Measurements from ENCODE around the gene SH3BP5L. TPM values are rescaled to one million over a fixed set of nuclear protein-coding genes. Genes with fewer than 3 reads are reported as not detected.

SH3BP5L gene
- total and polyA plus RNA-seq, 2 of the 13 experiments (the other 11 are each of a cell fraction or from before 2014, with no cell fraction given) = 10.3 to 14.9 TPM

GRCh38 chr1:248857749-248858095 is 32.0 kb upstream of the SH3BP5L start:
- H3K36me3 ChIP-seq (replicated peaks in 1 of 2; ENCODE audit: control insufficient read depth in 1 of 2, insufficient read depth in 2 of 2, low read length in 2 of 2) = peaks cover 10 to 36% of the 10 kb centered on the region in 2 experiments
- H3K9ac ChIP-seq (ENCODE audit: insufficient read depth, low read depth, low read length) = peak overlapping the region; percentile 87
- peak overlapping the region; percentile 97 for H3K4me2 ChIP-seq (ENCODE audit: low read depth, low read length)
- no peak for FAIRE-seq
- CTCF ChIA-PET (ENCODE audit: low intra/inter-chr PET ratio, low total read pairs) = interaction anchor here (1.0 kb wide), 1 partner anchor 16 kb away, joined by 3 read pairs; no protein-coding TSS in a partner anchor
- DNase-seq (ENCODE audit: low spot score) = no peak
- H3K27me3 ChIP-seq (ENCODE audit: control insufficient read depth in 1 of 2, insufficient read depth in 2 of 2, low read length in 2 of 2) = no peaks in the 10 kb centered on the region; a peak in 1 of 5 replicates
- ATAC-seq = peak; percentile 6
- intact Hi-C loops (cut with micrococcal nuclease; ENCODE audit: unreplicated experiment) (loop anchor here (2.0 kb wide), 1 partner anchor 49 kb away; the partner anchor contains the start of gene PGBD2), in situ Hi-C loops (cut with HindIII; ENCODE audit: extremely low pct_ligation_motif_present, low pct_unique_long_range_greater_than_20kb) (no loop called here)
- H3K27ac ChIP-seq (ENCODE audit: extremely low read length, insufficient read depth, low read length) = peak overlapping the region; percentile 79
- peak overlapping the region; percentile 62 to 87 (median 83) for H3K4me3 ChIP-seq (replicated peaks in 1 of 3; ENCODE audit: insufficient read depth in 1 of 3, low read depth in 2 of 3, low read length in 3 of 3)
- H3K4me1 ChIP-seq (ENCODE audit: insufficient read depth, low read length) = peaks cover 42% of the 10 kb centered on the region
- peaks cover 18% of the 10 kb centered on the region for H3K79me2 ChIP-seq (ENCODE audit: insufficient read depth, low read length)
- WGBS (ENCODE audit: low lambda C conversion rate) = 20% methylated on average over 4 of the region's 4 CpGs
- no peaks in the 10 kb centered on the region for H4K20me1 ChIP-seq (ENCODE audit: insufficient read depth, low read length)
- no peak overlapping the region for H2AFZ ChIP-seq (ENCODE audit: low read length)
- POLR2A ChIA-PET = interaction anchor here (2.2 to 3.5 kb wide), 4 partner anchors 15 to 31 kb away, joined by 11 to 83 read pairs (median 44); partner anchors contain the start of genes SH3BP5L and ZNF672
- H3K9me3 ChIP-seq (ENCODE audit: low read length) = no peaks in the 10 kb centered on the region
- no TSS peak for BruUV-seq (replicated peaks)
- TF ChIP-seq ZNF225 (CRISPR knock-in tag; IDR thresholded peaks at IDR 0.05) = no peak
- TF ChIP-seq ESRRA (CRISPR knock-in tag; IDR thresholded peaks at IDR 0.05; ENCODE audit: low read depth) = no peak
- TF ChIP-seq ZFP36 (IDR thresholded peaks at IDR 0.05; ENCODE audit: borderline replicate concordance, low read depth, low read length, partially characterized antibody) = no peak
- TF ChIP-seq PITX1 (CRISPR knock-in tag; IDR thresholded peaks at IDR 0.05) = no peak
- TF ChIP-seq, protein P1, sequence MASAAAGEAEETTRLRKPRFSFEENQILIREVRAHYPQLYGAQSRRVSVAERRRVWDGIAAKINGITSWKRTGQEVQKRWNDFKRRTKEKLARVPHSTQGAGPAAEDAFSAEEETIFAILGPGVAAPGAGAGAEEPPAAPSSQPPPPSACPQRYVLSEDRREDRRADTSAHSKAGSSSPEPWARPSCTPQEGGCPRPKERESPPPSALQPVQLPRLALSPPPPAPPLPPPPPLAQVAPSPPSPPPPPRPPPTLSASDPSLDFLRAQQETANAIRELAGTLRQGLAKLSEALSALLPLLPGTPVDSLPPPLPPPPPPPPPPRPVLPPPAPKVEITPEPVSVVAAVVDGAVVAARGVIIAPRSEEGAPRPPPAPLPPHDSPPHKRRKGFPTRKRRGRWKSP (CRISPR knock-in tag; IDR thresholded peaks at IDR 0.05) = no peak
- no peak for TF ChIP-seq ZNF557 (CRISPR knock-in tag; IDR thresholded peaks at IDR 0.05)
- TF ChIP-seq NFE2L1 (CRISPR knock-in tag; IDR thresholded peaks at IDR 0.05; ENCODE audit: borderline replicate concordance) = no peak
- no peak for TF ChIP-seq PAX8 (CRISPR knock-in tag; IDR thresholded peaks at IDR 0.05; ENCODE audit: borderline replicate concordance)
- no peak for TF ChIP-seq HDAC2 (CRISPR knock-in tag; IDR thresholded peaks at IDR 0.05)
- TF ChIP-seq PAWR (CRISPR knock-in tag; IDR thresholded peaks at IDR 0.05; ENCODE audit: borderline replicate concordance) = no peak
- TF ChIP-seq ZHX2 (IDR thresholded peaks at IDR 0.05; ENCODE audit: low read depth) = no peak
- TF ChIP-seq ZHX2 (CRISPR knock-in tag; IDR thresholded peaks at IDR 0.05; ENCODE audit: borderline replicate concordance) = no peak
- no peak for TF ChIP-seq MEIS2 (CRISPR knock-in tag; IDR thresholded peaks at IDR 0.05)
- TF ChIP-seq ZNF10 (CRISPR knock-in tag; IDR thresholded peaks at IDR 0.05; ENCODE audit: borderline replicate concordance, low read depth) = 0 out of 2 replicates have a peak, but pooled peaks have one; percentile 19
- TF ChIP-seq ZNF18 (CRISPR knock-in tag; IDR thresholded peaks at IDR 0.05; ENCODE audit: insufficient replicate concordance) = no peak
- no peak for TF ChIP-seq MXD4 (CRISPR knock-in tag; IDR thresholded peaks at IDR 0.05)
